HUES6 (cell line): ENCODE results near the gene SRC.
"Not testable (repeated sequence)": the region's sequence is repeated elsewhere in the genome, so short reads cannot be mapped to it uniquely, and the experiment has no call there.

ENCODE experiments used
- H3K27ac ChIP-seq: 2 replicates; pipeline ENCODE4 v1.7.0; 2013; ENCODE audit warnings: low read depth, mild to moderate bottlenecking, low read length, inconsistent platforms
- H3K27me3 ChIP-seq: 2 replicates; pipeline ENCODE4 v1.6.1; 2013; ENCODE audit warnings: low read length; ENCODE audit not compliant: control insufficient read depth, insufficient read depth
- H3K36me3 ChIP-seq: 2 replicates; pipeline ENCODE4 v1.6.1; 2013; ENCODE audit warnings: low read length; ENCODE audit not compliant: control insufficient read depth, insufficient read depth
- H3K4me1 ChIP-seq: 2 replicates; pipeline ENCODE4 v1.6.1; 2013; ENCODE audit warnings: low read length; ENCODE audit not compliant: control insufficient read depth, insufficient read depth
- H3K4me3 ChIP-seq: 2 replicates; pipeline ENCODE4 v1.5.1; 2013; ENCODE audit warnings: low read depth, low read length
- H3K9ac ChIP-seq: one replicate; pipeline ENCODE4 v1.6.1; 2013; ENCODE audit warnings: mild to moderate bottlenecking, low read length
- H3K9me3 ChIP-seq: 2 replicates; pipeline ENCODE4 v1.6.1; 2013; ENCODE audit warnings: low read depth, low read length; ENCODE audit not compliant: control insufficient read depth, insufficient read depth

SRC gene

DNA sequence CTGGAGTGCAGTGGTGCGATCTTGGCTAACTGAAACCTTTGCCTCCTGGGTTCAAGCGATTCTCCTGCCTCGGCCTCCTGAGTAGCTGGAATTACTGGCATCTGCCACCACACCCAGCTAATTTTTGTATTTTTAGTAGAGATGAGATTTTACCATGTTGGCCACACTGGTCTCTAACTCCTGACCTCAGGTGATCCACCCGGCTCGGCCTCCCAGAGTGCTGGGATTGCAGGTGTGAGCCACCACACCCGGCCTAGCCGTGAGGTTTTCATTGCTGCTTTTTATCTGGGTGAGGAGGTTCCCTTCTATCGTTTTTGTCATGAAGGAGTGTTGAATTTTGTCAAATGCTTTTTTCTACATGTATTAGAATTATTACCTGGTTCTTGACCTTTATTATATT lies 23.9 kb downstream of the SRC start:
- Histone ChIP-seq H3K4me3 (no peak overlapping the region), H3K9ac (no peak overlapping the region), H3K4me1 (no peaks in the 10 kb centered on the region), H3K27ac (no peak overlapping the region), H3K9me3 (no peaks in the 10 kb centered on the region), H3K36me3 (peaks cover 32% of the 10 kb centered on the region), H3K27me3 (no peaks in the 10 kb centered on the region)

DNA sequence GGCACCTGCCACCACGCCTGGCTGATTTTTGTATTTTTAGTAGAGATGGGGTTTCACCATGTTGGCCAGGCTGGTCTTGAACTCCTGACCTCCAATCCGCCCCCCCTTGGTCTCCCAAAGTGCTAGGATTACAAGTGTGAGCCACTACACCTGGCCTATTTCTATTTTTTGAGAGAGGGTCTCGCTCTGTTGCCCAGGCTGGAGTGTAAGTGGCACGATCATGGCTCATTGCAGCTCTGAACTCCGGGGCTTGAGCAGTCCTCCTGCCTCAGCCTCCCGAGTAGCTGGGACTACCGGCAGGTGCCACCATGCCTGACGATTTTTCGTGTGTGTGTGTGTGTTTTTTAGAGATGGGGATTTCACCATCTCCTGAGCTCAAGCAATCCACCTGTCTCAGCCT lies 25.9 kb downstream of the SRC start:
- peaks cover 23% of the 10 kb centered on the region for H3K36me3 ChIP-seq
- not testable (repeated sequence) for H3K9me3 ChIP-seq, H3K27ac ChIP-seq, H3K4me1 ChIP-seq, H3K9ac ChIP-seq, H3K4me3 ChIP-seq, H3K27me3 ChIP-seq

DNA sequence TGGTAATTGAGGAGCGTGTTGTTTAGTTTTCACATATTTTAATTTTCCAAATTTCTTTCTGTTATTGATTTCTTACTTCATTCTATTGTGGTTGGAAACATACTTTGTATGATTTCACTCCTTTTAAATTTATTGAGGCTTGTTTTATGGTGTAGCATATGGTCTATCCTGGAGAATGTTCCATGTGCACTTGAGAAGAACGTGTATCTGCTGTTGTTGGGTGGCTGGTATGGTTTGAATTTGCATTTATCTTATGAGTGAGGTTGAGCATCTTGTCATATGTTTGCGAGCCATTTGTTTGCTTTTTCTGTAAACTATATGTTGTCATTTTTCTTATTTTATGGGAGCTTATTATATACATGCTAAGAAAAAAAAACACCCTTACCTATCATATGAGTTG lies 26.5 kb downstream of the SRC start:
- Histone ChIP-seq H3K4me3 (no peak overlapping the region), H3K4me1 (no peaks in the 10 kb centered on the region), H3K27me3 (no peaks in the 10 kb centered on the region), H3K36me3 (peaks cover 22% of the 10 kb centered on the region), H3K27ac (no peak overlapping the region), H3K9ac (no peak overlapping the region), H3K9me3 (no peaks in the 10 kb centered on the region)

DNA sequence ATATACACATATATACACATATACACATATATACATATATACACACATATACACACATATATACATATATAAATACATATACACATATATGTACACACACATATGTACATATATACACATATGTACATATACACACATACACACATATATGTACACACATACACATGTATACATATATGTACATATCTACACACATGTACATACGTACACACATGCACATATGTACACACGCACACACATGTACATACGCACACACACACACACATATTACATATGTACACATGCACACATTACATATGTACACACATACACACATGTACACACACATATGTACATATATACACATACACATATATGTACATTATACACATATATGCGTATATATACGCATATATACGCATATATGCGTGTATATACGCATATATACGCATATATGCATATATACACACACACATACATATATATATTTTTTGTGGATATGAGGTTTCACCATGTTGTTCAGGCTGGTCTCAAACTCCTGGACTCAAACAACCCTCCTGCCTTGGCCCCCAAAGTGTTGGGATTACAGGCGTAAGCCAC lies 27.2 kb downstream of the SRC start:
- no peaks in the 10 kb centered on the region for H3K4me1 ChIP-seq
- H3K27me3 ChIP-seq: no peaks in the 10 kb centered on the region

DNA sequence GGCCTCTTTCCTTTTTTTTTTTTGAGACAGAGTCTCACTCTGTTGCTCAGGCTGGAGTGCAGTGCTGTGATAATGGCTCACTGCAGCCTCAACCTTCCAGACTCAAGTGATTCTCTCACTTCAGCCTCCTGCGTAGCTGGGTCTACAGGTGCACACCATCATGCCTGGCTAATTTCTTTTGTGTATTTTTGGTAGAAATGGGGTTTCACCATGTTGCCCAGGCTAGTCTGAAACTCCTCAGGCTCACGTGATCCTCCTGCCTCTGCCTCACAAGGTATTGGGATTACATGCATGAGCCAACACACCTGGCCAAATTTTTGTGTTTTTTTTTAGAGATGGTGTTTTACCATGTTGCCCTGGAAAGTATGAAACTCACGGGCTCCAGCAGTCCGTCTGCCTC lies 29.3 kb downstream of the SRC start:
- Histone ChIP-seq H3K4me3 (no peak overlapping the region), H3K27ac (no peak overlapping the region), H3K27me3 (no peaks in the 10 kb centered on the region), H3K4me1 (peaks cover 13% of the 10 kb centered on the region; the same call in 1 of the 2 replicates), H3K9ac (no peak overlapping the region), H3K36me3 (peaks cover 22% of the 10 kb centered on the region), H3K9me3 (no peaks in the 10 kb centered on the region)

More for the DNA sequence above, 27.2 kb downstream of the SRC start:
- no peak overlapping the region for H3K9ac ChIP-seq
- no peak overlapping the region for H3K27ac ChIP-seq
- no peak overlapping the region for H3K4me3 ChIP-seq
- H3K36me3 ChIP-seq: peaks cover 22% of the 10 kb centered on the region
- H3K9me3 ChIP-seq: no peaks in the 10 kb centered on the region

DNA sequence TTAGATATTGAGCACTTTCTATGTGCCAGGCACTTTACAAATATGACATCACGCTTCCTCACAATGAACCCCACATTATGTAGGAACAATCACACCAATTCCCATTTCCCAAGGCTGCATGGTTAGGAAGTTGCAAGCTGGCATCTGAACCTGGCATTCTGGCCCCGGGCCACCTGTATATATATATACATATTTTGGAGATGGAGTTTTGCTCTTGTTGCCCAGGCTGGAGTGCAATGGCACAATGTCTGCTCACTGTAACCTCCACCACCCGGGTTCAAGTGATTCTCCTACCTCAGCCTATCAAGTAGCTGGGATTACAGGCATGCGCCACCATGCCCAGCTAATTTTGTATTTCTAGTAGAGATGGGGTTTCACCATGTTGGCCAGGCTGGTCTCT lies 30.4 kb downstream of the SRC start:
- H3K9ac ChIP-seq: no peak overlapping the region
- H3K9me3 ChIP-seq: no peaks in the 10 kb centered on the region
- no peak overlapping the region for H3K27ac ChIP-seq
- no peaks in the 10 kb centered on the region for H3K27me3 ChIP-seq
- H3K36me3 ChIP-seq: peaks cover 22% of the 10 kb centered on the region
- H3K4me3 ChIP-seq: no peak overlapping the region
- H3K4me1 ChIP-seq: peaks cover 16% of the 10 kb centered on the region; the same call in 1 of the 2 replicates

DNA sequence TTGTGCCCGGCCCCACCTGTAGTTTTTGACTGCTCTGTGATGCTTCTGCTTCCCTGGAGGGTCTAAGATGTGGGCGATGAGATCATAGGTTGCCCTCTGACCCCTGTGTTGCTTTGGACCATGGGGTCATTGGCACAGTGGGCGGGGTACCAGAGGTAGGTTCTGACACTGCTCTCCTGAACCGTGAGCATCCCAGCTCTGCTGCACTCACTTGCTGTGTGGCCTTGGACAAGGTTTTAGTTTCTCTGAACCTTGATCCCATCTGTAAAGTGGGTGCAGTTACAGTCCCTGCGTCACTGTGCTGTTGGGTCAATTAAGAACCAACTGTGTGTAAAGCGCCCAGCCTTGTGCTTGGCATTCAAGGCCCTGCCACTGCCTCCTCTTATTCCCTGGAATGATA lies 30.9 kb downstream of the SRC start:
- no peak overlapping the region for H3K4me3 ChIP-seq
- no peaks in the 10 kb centered on the region for H3K27me3 ChIP-seq
- H3K36me3 ChIP-seq: peaks cover 22% of the 10 kb centered on the region
- H3K27ac ChIP-seq: no peak overlapping the region
- H3K4me1 ChIP-seq: peaks cover 16% of the 10 kb centered on the region; the same call in 1 of the 2 replicates
- no peaks in the 10 kb centered on the region for H3K9me3 ChIP-seq
- no peak overlapping the region for H3K9ac ChIP-seq

DNA sequence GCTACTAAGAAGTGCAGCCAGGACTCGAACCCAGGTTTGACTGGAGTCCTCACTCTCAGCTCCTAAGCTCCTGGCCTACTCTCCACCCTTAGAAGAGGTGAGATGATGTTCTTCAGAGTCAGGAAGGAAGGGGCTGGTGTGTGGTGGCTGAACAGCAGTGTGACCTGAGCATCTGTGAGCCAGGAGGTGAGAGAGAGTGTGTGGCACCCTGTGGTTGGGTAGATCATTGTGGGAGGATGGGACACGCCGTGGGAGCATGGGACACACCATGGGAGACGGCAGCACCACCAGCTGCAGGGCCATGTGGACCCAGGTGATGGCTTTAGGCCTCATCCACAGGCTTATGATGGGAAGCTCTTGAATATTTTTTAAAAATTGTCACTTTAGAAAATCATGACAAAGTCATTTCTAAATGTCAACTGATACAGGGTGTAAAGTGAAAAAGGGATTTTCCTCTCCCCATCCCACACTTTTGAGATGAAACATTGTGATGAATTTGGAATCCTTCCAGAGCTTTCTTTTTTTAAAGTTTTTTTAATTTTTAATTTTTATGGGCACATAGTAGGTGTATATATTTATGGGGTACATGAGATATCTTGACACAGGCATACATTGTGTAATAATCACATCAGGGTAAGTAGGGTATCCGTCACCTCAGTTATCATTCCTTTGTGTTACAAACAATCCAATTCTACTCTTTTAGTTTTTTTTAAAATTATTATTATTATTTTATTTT lies 31.6 kb downstream of the SRC start:
- H3K27ac ChIP-seq: no peak overlapping the region
- H3K4me3 ChIP-seq: no peak overlapping the region
- H3K36me3 ChIP-seq: peaks cover 22% of the 10 kb centered on the region
- H3K9ac ChIP-seq: no peak overlapping the region
- H3K27me3 ChIP-seq: no peaks in the 10 kb centered on the region
- H3K4me1 ChIP-seq: peaks cover 16% of the 10 kb centered on the region; the same call in 1 of the 2 replicates
- no peaks in the 10 kb centered on the region for H3K9me3 ChIP-seq

DNA sequence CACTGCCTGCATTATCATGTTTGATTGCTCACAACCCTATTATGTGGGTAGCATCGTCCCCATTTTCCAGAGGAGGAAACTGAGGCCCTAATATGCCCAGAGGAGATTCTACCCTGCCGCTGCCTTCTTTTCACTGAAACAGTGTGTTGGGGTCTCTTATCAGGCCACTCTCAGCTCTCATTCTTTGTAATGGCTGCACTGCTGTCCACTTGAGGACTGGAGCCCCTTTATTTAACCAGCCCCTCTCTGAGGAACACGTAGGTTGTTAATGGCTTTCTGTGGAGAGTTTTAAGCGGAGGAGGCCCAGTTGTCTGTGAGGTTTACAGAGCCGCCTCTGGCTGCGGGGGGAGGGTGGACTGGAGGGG lies 32.5 kb downstream of the SRC start:
- H3K4me1 ChIP-seq: peaks cover 16% of the 10 kb centered on the region; the same call in 1 of the 2 replicates
- H3K9ac ChIP-seq: no peak overlapping the region
- H3K9me3 ChIP-seq: no peaks in the 10 kb centered on the region
- no peaks in the 10 kb centered on the region for H3K27me3 ChIP-seq
- H3K4me3 ChIP-seq: no peak overlapping the region
- H3K36me3 ChIP-seq: peaks cover 20% of the 10 kb centered on the region
- H3K27ac ChIP-seq: peak overlapping the region; percentile 60

DNA sequence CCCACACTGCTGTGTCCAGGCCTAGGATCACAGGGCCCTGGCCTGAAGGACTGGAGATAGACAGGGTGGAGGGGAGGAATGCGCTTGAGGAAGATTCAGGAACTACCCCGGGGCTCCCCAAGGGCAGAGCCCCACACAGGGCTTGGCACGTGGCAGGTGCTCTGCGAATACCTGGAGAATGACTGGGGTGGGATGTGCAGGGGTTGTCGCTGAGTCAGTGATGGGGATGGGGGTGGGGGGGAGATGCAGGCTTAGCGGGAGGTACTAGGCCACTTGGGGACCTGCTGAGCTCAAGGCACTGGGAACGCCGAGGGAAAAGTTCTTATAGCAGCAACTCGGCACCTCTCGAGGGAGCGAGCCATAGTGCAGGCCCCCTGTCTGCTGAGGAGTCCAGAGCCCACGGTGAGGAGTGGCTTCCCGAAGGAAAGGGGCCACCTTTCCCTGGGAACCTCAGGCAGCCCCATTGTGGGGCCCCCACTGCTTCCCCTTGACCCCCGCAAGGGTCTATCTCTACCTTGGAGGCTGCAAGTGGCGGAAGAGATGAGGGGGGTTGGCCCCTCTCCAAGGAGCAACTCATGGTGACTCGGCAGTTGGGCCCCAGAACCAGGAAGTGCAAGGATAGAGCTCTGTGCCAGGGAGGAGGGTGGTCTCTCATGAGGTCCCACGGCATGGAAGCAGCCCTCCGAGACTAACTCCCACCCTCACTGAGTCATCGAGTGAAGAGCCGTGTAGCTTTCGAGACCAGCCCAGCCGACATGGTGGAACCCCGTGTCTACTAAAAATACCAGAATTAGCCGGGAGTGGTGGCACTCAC lies 33.1 kb downstream of the SRC start:
- H3K36me3 ChIP-seq: peaks cover 20% of the 10 kb centered on the region
- H3K27me3 ChIP-seq: no peaks in the 10 kb centered on the region
- H3K4me1 ChIP-seq: peaks cover 16% of the 10 kb centered on the region; the same call in 1 of the 2 replicates
- H3K4me3 ChIP-seq: no peak overlapping the region
- peak overlapping the region; percentile 61 for H3K9ac ChIP-seq
- H3K9me3 ChIP-seq: no peaks in the 10 kb centered on the region
- peak overlapping the region; percentile 73 for H3K27ac ChIP-seq
